Chondrocyte (in vitro differentiated cells): ENCODE measurements around the gene SYNRG. TPM values are rescaled to one million over a fixed set of nuclear protein-coding genes. Genes with fewer than 3 reads are reported as not detected.
A peak's percentile ranks its signal among the peaks of the same experiment; 100 is the strongest.

Experiments used
- DNase-seq: peaks from one replicate; pipeline ENCODE4 v3.0.0; 2021; ENCODE audit warnings: mixed read lengths, low spot score
- H3K27ac Mint-ChIP-seq: one replicate; pipeline ENCODE4 v1.8.0; 2021; ENCODE audit warnings: mild to moderate bottlenecking, moderate library complexity, mixed read lengths; ENCODE audit not compliant: unreplicated experiment
- H3K27me3 Mint-ChIP-seq: 2 replicates; pipeline ENCODE4 v1.8.0; 2021; ENCODE audit warnings: low read depth, mixed read lengths
- H3K36me3 Mint-ChIP-seq: 2 replicates; pipeline ENCODE4 v1.8.0; 2021; ENCODE audit warnings: low read depth, mixed read lengths
- H3K4me1 Mint-ChIP-seq: 2 replicates; pipeline ENCODE4 v1.8.0; 2021; ENCODE audit warnings: low read depth, mild to moderate bottlenecking, mixed read lengths
- H3K4me3 Mint-ChIP-seq: one replicate; pipeline ENCODE4 v1.8.0; 2021; ENCODE audit warnings: mild to moderate bottlenecking, moderate library complexity, mixed read lengths; ENCODE audit not compliant: unreplicated experiment
- H3K9me3 Mint-ChIP-seq: 2 replicates; pipeline ENCODE4 v1.8.0; 2021; ENCODE audit warnings: low read depth, mixed read lengths
- CTCF ChIP-seq: fragments of 200-600 bp; sonication (generic); IDR thresholded peaks from 2 replicates; pipeline ENCODE4 v1.5.0; 2021; ENCODE audit warnings: antibody characterized with exemption, mild to moderate bottlenecking, moderate library complexity
- total RNA-seq: library from RNA; stranded (reverse); gene quantifications from 3 replicates; pipeline ENCODE4 v1.2.1, GENCODE V29; 2021

Gene SYNRG
- total RNA-seq, 1 donor from 2014 or later = 35.1 TPM

GRCh38 chr17:37483311-37484039 lies 125.7 kb downstream of the SYNRG start:
- H3K36me3 Mint-ChIP-seq = peaks cover 11% of the 10 kb centered on the region
- peaks cover 26% of the 10 kb centered on the region for H3K4me1 Mint-ChIP-seq
- no peaks in the 10 kb centered on the region for H3K27me3 Mint-ChIP-seq
- H3K9me3 Mint-ChIP-seq = no peaks in the 10 kb centered on the region
- H3K27ac Mint-ChIP-seq = peak overlapping the region; percentile 90
- no peak overlapping the region for H3K4me3 Mint-ChIP-seq
- no peak for DNase-seq
- TF ChIP-seq CTCF = no peak

- Mint-ChIP-seq H3K27ac (peak overlapping the region; percentile 20), H3K27me3 (no peaks in the 10 kb centered on the region), H3K9me3 (no peaks in the 10 kb centered on the region), H3K4me1 (peaks cover 27% of the 10 kb centered on the region), H3K4me3 (no peak overlapping the region), H3K36me3 (peaks cover 23% of the 10 kb centered on the region)
- DNase-seq = no peak
- TF ChIP-seq CTCF = no peak
Observed at GRCh38 chr17:37481001-37481665, 128.1 kb downstream of the SYNRG start.

- Mint-ChIP-seq H3K9me3 (no peaks in the 10 kb centered on the region), H3K27me3 (no peaks in the 10 kb centered on the region), H3K4me3 (no peak overlapping the region), H3K36me3 (peaks cover 27% of the 10 kb centered on the region), H3K4me1 (peaks cover 33% of the 10 kb centered on the region), H3K27ac (no peak overlapping the region)
- DNase-seq = no peak
- TF ChIP-seq CTCF = no peak
Observed at GRCh38 chr17:37480427-37480826, 128.8 kb downstream of the SYNRG start.

GRCh38 chr17:37479025-37479424 lies 130.2 kb downstream of the SYNRG start:
- Mint-ChIP-seq H3K36me3 (peaks cover 30% of the 10 kb centered on the region), H3K27ac (no peak overlapping the region), H3K27me3 (no peaks in the 10 kb centered on the region), H3K4me1 (peaks cover 33% of the 10 kb centered on the region), H3K4me3 (no peak overlapping the region), H3K9me3 (no peaks in the 10 kb centered on the region)
- no peak for DNase-seq
- TF ChIP-seq CTCF = no peak

GRCh38 chr17:37478187-37478586 lies 131.0 kb downstream of the SYNRG start:
- DNase-seq = no peak
- no peak overlapping the region for H3K4me3 Mint-ChIP-seq
- no peaks in the 10 kb centered on the region for H3K9me3 Mint-ChIP-seq
- H3K36me3 Mint-ChIP-seq = peaks cover 37% of the 10 kb centered on the region
- peaks cover 25% of the 10 kb centered on the region for H3K4me1 Mint-ChIP-seq
- TF ChIP-seq CTCF = no peak
- H3K27me3 Mint-ChIP-seq = no peaks in the 10 kb centered on the region
- peak overlapping the region; percentile 45 for H3K27ac Mint-ChIP-seq
